CD4-positive, alpha-beta T cell treated with Interleukin-4 for 1 hour (primary cell): ENCODE data around the gene IRF9.
A peak's percentile ranks its signal among the peaks of the same experiment; 100 is the strongest.
"Not testable (repeated sequence)": the region's sequence is repeated elsewhere in the genome, so short reads cannot be mapped to it uniquely, and the experiment has no call there.

Source experiments
- DNase-seq, 2 donors: peaks; one replicate each; pipeline ENCODE4 v3.0.0-alpha.2; 2020 to 2022

IRF9 gene

DNA sequence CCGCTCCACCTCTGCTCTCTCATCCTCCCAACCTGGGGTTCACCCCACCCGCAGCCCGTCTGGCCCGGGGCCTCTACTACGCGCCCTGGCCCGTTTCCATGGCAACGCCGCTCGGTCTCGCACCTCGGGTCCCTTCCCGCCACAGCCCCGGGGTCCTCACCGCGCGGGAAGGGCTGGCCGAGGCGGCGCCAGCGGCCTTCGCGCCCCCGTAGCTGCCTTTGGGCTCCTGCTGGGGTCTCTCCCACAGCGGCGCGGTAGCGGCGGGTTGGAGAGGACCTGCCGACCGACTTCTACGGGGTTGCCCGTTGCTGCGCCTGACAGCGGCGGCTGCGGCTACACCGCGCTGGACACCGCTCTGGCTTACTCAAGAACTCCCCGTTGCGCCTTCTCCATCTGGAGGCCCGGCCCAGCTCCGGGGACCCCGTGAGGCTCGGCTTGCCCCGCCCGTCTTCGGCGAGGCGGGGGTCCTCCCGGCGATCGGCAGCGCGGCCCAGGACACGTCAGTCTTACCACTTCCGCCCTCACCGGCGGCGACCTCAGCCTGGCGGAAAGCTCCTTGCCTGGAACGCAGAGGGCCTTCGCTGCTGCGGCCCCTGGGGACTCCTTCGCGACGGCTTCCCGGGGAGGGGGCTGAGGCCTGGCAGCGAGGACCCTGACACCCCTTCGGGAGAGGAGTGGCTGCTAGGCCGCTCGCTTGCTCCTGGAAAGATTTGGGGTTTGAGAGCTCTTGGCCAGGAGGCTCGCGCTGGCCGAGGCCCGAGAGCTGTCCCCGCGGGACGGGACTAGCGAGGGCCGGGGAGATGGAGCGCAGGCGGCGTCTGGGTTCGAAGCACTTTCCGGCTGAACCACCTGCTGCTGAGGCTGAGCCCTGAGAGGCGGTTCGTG, 34.4 kb downstream of the IRF9 start, which contains the start of gene TM9SF1:
Gene TM9SF1, minus strand, starts transcription at position 256 of the 885 bp plus-strand sequence. CDS start 422 bp downstream, outside the sequence.
- DNase-seq, result peak; percentile 92 to 93

DNA sequence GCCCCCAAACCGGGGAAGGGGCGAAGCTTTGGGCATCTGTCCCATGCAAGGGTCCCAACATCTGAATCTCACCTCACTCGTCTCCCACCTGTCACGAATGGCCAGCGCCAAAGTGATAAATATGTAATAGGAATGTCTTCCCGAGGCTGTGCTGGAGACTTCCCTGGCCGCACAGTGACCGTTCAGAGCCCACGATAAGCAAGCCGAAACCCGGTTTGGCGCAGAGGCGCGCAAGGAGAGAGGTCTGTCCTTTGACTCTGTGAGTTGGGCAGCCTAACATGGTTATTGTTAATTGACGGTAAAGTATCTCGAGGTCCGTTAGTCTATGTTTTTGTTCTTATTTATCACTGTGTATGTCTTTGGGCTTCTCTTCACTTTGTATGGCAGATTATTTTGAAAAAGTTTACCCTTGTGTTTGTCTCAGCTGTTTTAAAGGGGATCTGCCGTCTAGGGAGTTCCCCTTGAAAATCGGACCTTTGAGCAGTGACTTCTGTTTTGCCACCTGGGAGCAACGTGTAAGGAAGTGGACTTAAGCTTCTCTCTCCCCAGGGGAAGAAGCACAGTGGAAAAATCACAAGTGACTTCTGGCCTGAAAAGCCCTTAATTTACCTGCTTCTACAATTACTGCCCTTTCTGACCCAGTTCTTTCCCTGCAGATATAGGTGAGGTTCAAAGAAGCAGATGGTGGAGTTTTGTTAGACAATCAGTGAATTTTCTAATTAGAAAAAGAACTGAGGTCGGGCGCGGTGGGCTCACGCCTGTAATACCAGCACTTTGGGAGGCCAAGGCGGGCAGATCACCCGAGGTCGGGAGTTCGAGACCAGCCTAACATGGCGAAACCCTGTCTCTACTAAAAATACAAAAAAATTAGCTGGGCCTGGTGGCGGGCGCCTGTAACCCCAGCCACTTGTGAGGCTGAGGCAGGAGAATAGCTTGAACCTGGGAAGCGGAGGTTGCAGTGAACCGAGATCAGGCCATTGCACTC, 35.3 kb downstream of the IRF9 start:
- no peak for DNase-seq

- DNase-seq, result no peak
Observed at GRCh38 chr14:24197056-24197450, 36.0 kb downstream of the IRF9 start.

- DNase-seq, result no peak
Observed at GRCh38 chr14:24198814-24199524, 37.9 kb downstream of the IRF9 start.

DNA sequence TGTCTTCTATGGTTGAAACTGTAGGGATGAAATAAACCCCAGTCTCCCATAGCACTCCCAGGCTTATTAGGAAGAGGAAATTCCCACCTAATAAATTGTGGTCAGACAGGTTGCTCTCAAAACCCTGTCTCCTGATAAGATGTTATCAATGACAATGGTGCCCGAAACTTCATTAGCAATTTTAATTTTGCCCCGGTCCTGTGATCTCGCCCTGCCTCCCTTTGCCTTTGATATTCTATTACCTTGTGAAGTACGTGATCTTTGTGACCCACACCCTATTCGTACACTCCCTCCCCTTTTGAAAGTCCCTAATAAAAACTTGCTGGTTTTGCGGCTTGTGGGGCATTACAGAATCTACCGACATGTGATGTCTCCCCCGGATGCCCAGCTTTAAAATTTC, 41.5 kb downstream of the IRF9 start:
- DNase-seq, result not testable (repeated sequence)

DNA sequence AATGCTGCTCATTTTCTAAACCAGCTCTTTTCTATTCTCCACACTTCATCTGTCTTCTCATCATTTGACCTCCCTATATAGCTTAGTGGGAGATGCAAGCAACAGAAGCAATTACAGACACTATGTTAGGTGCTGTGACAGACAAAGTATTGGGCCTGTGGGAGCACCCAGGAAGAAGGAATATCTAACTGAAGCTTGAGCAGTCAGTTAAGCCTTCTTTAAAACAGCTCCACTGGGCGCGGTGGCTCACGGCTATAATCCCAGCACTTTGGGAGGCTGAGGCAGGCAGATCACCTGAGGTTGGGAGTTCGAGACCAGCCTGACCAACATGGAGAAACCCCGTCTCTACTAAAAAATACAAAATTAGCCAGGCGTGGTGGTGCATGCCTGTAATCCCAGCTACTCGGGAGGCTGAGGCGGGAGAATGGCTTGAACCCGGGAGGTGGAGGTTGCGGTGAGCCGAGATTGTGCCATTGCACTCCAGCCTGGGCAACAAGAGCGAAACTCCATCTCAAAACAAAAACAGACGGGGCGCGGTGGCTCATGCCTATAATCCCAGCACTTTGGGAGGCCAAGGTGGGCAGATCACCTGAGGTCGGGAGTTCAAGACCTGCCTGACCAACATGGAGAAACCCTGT, 42.3 kb downstream of the IRF9 start:
- DNase-seq, result not testable (repeated sequence)

- no peak for DNase-seq
Observed at GRCh38 chr14:24204163-24205146, 43.4 kb downstream of the IRF9 start.

- no peak for DNase-seq
Observed at GRCh38 chr14:24206260-24207103, 45.4 kb downstream of the IRF9 start.

GRCh38 chr14:24207104-24207551, 46.1 kb downstream of the IRF9 start:
- peak in 1 of 2 donors; percentile 37 for DNase-seq

DNA sequence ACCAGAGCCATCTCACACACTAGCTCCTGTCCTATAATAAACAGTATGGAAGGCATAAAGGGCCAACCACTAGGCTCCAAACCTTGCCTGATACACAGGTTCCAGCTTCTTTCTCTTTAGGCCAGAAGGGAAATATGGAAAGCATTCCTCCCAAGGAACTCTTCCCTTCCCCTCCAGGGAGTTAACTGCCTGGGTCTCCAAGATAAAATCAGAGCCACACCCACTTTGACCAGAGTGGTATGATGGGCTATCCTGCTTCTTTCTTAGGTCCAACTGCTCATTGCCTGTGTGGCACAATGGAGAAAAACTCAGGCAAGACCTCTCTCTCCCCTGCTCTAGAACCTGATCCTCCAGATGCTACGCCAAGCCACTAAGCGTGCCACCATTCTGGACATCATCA, 46.6 kb downstream of the IRF9 start:
- no peak for DNase-seq

GRCh38 chr14:24211311-24211710, 50.2 kb downstream of the IRF9 start:
- no peak for DNase-seq

- peak; percentile 97 to 98 for DNase-seq
Observed at GRCh38 chr14:24212924-24213865, 52.1 kb downstream of the IRF9 start, which contains the start of gene CHMP4A. Gene CHMP4A, minus strand, starts transcription at chr14:24213488. Its CDS starts 49 bp downstream, at chr14:24213439.

DNA sequence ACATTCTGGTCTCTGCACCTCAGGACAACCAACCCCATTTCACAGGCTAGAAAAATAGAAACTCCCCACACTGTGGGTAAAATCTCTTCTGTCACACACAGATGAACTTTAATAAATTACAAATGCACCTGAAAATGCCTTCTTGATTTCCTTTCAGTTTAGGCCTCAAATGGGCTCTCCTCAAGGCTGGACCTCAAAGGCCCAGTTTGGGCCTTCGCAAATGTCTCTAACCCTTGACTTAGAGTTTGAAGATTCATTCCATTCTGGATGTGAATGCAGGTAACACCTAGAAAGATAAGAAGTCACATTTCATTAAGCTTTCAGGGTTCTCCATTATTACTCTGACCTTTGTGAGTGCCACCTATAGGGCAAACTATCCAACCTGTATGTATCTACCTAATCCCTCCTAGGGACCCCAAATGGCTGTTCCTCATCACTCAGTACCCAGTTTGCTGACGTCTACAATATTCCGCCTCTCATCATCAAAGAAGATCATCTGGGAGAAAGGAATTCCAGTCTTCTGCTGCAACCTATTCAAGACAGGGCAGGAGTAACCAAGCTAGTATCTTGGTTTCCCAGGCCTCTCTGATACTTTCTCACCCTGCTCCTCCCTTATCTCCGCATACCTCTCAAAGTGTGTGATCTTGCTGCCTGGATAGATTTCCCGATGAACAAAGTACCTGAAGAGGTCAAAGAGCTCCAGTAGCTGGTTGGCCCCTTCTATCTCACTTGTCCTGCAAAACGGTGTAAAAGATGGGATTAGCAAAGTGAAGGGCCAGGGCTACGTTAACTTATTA, 53.0 kb downstream of the IRF9 start:
- DNase-seq, result no peak

- peak; percentile 92 for DNase-seq
Observed at GRCh38 chr14:24215495-24216344, 54.7 kb downstream of the IRF9 start, which contains the start of gene MDP1. Gene MDP1, minus strand, starts transcription at chr14:24216066. Its CDS starts 111 bp downstream, at chr14:24215955.
